CD4-positive, alpha-beta T cell treated with Interleukin-21 for 1 hour (primary cell): ENCODE data around the gene ADAM12.

ENCODE experiments used
- DNase-seq: peaks from one replicate; pipeline ENCODE4 v3.0.0-alpha.2; 2020

ADAM12 gene

GRCh38 chr10:126387931-126388911, at the start of gene ADAM12:
Gene ADAM12 (minus strand): TSS chr10:126388477. CDS start chr10:126388145, 332 bp downstream.
- no peak for DNase-seq

GRCh38 chr10:126437635-126438406, 49.5 kb upstream of the ADAM12 start:
- DNase-seq = no peak

GRCh38 chr10:126434235-126434634, 46.0 kb upstream of the ADAM12 start:
- no peak for DNase-seq

GRCh38 chr10:126433351-126433750, 45.1 kb upstream of the ADAM12 start:
- no peak for DNase-seq

GRCh38 chr10:126432507-126432906, 44.2 kb upstream of the ADAM12 start:
- DNase-seq = no peak

GRCh38 chr10:126431816-126432215, 43.5 kb upstream of the ADAM12 start:
- no peak for DNase-seq

GRCh38 chr10:126430512-126430911, 42.2 kb upstream of the ADAM12 start:
- no peak for DNase-seq

GRCh38 chr10:126429275-126429674, 41.0 kb upstream of the ADAM12 start:
- no peak for DNase-seq

GRCh38 chr10:126425489-126426065, 37.3 kb upstream of the ADAM12 start:
- no peak for DNase-seq

GRCh38 chr10:126425032-126425431, 36.8 kb upstream of the ADAM12 start:
- no peak for DNase-seq

- no peak for DNase-seq
Observed at GRCh38 chr10:126423732-126424491, 35.6 kb upstream of the ADAM12 start.

- DNase-seq = no peak
Observed at GRCh38 chr10:126422567-126422966, 34.3 kb upstream of the ADAM12 start.

- no peak for DNase-seq
Observed at GRCh38 chr10:126421756-126422256, 33.5 kb upstream of the ADAM12 start.

- no peak for DNase-seq
Observed at GRCh38 chr10:126420567-126421300, 32.5 kb upstream of the ADAM12 start.

- DNase-seq = no peak
Observed at GRCh38 chr10:126417220-126417825, 29.0 kb upstream of the ADAM12 start.

GRCh38 chr10:126409821-126410220, 21.5 kb upstream of the ADAM12 start:
- no peak for DNase-seq

- DNase-seq = no peak
Observed at GRCh38 chr10:126408953-126409641, 20.8 kb upstream of the ADAM12 start.

GRCh38 chr10:126407831-126408230, 19.6 kb upstream of the ADAM12 start:
- no peak for DNase-seq

- no peak for DNase-seq
Observed at GRCh38 chr10:126405239-126405775, 17.0 kb upstream of the ADAM12 start.
